ENCODE measurements around the gene ANP32B.

- TF ChIP-seq CTCF (IDR thresholded peaks at IDR 0.05; ENCODE audit: low read length): no peak
- no peak for TF ChIP-seq EZH2 (IDR thresholded peaks at IDR 0.05; ENCODE audit: borderline replicate concordance, low read length)
Measured at GRCh38 chr9:98009437-98009836, 26.3 kb downstream of the ANP32B start.

Data from OCI-LY1 (cell line).